ENCODE measurements around the gene ARF5. TPM values are rescaled to one million over a fixed set of nuclear protein-coding genes. Genes with fewer than 3 reads are reported as not detected.

The ARF5 gene
- total RNA-seq, 1 experiment from 2014 or later: 83.5 TPM

DNA sequence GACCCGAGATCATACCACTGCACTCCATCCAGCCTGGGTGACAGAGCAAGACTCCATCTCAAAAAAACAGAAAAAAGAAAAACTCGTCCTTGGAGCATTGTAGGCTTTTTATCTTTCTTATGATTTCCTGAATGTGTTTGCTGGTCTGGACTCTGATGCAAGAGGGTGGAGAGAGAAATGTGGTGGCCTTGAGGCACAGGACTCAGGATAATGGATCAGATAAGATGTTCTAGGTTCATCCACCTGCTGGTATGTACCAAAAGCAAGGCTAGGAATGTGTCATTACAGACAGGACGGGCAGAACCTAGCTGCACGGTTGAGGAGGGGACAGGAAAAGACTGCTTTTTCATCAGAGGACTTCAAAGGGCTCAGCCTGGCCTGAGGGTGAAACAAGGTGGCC lies 36.3 kb upstream of the ARF5 start:
- intact Hi-C loops (cut with micrococcal nuclease; ENCODE audit: unreplicated experiment): no loop called here
- no peak for DNase-seq (ENCODE audit: low spot score)
- Histone ChIP-seq H3K27me3 (replicated peaks; ENCODE audit: insufficient read depth, low read depth, low read length, poor library complexity) (no peaks in the 10 kb centered on the region), H3K4me1 (ENCODE audit: insufficient read depth, low read length, poor library complexity, severe bottlenecking) (no peaks in the 10 kb centered on the region), H3K36me3 (ENCODE audit: insufficient read depth, low read length, poor library complexity, severe bottlenecking) (no peaks in the 10 kb centered on the region), H3K4me3 (ENCODE audit: low read depth, low read length, poor library complexity, severe bottlenecking) (no peak overlapping the region), H3K9me3 (ENCODE audit: low read depth, low read length, poor library complexity, severe bottlenecking) (no peaks in the 10 kb centered on the region), H3K27ac (ENCODE audit: low read depth, low read length, poor library complexity, severe bottlenecking) (no peak overlapping the region)
- TF ChIP-seq EZH2 (IDR thresholded peaks at IDR 0.05; ENCODE audit: borderline replicate concordance, low read depth, low read length, poor library complexity, severe bottlenecking) (no peak), CTCF (conservative IDR thresholded peaks at IDR 0.05; ENCODE audit: low read depth, low read length) (no peak)
- BruUV-seq (replicated peaks): no TSS peak
- ChIA-PET POLR2A (ENCODE audit: low non-redundant PET) (no interaction called here), CTCF (no interaction called here)

DNA sequence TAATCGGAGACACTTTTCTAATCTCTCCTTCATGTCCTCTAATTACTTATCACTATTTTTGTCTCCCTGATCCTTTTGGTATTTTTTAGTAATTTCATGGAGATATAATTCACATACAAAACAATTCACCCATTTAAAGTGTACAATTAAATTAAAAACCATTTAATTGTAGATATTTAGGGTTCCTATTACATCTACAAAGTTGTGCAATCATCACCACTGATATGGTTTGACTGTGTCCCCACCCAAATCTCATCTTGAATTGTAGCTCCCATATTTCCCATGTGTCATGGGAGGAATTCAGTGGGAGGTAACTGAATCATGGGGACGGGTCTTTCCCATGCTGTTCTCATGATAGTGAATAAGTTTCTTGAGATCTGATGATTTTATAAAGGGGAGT lies 31.8 kb upstream of the ARF5 start:
- ChIA-PET CTCF (no interaction called here), POLR2A (ENCODE audit: low non-redundant PET) (no interaction called here)
- BruUV-seq (replicated peaks): no TSS peak
- TF ChIP-seq CTCF (conservative IDR thresholded peaks at IDR 0.05; ENCODE audit: low read depth, low read length) (no peak), EZH2 (IDR thresholded peaks at IDR 0.05; ENCODE audit: borderline replicate concordance, low read depth, low read length, poor library complexity, severe bottlenecking) (no peak)
- DNase-seq (ENCODE audit: low spot score): no peak
- Histone ChIP-seq H3K9me3 (ENCODE audit: low read depth, low read length, poor library complexity, severe bottlenecking) (no peaks in the 10 kb centered on the region), H3K27ac (ENCODE audit: low read depth, low read length, poor library complexity, severe bottlenecking) (no peak overlapping the region), H3K4me3 (ENCODE audit: low read depth, low read length, poor library complexity, severe bottlenecking) (no peak overlapping the region), H3K4me1 (ENCODE audit: insufficient read depth, low read length, poor library complexity, severe bottlenecking) (no peaks in the 10 kb centered on the region), H3K36me3 (ENCODE audit: insufficient read depth, low read length, poor library complexity, severe bottlenecking) (no peaks in the 10 kb centered on the region), H3K27me3 (replicated peaks; ENCODE audit: insufficient read depth, low read depth, low read length, poor library complexity) (no peaks in the 10 kb centered on the region)
- intact Hi-C loops (cut with micrococcal nuclease; ENCODE audit: unreplicated experiment): no loop called here

GRCh38 chr7:127557803-127558202 lies 30.4 kb upstream of the ARF5 start:
- no peak for DNase-seq (ENCODE audit: low spot score)
- Histone ChIP-seq H3K9me3 (ENCODE audit: low read depth, low read length, poor library complexity, severe bottlenecking) (no peaks in the 10 kb centered on the region), H3K4me3 (ENCODE audit: low read depth, low read length, poor library complexity, severe bottlenecking) (no peak overlapping the region), H3K27me3 (replicated peaks; ENCODE audit: insufficient read depth, low read depth, low read length, poor library complexity) (no peaks in the 10 kb centered on the region), H3K27ac (ENCODE audit: low read depth, low read length, poor library complexity, severe bottlenecking) (no peak overlapping the region), H3K4me1 (ENCODE audit: insufficient read depth, low read length, poor library complexity, severe bottlenecking) (no peaks in the 10 kb centered on the region), H3K36me3 (ENCODE audit: insufficient read depth, low read length, poor library complexity, severe bottlenecking) (no peaks in the 10 kb centered on the region)
- intact Hi-C loops (cut with micrococcal nuclease; ENCODE audit: unreplicated experiment): no loop called here
- TF ChIP-seq CTCF (conservative IDR thresholded peaks at IDR 0.05; ENCODE audit: low read depth, low read length): no peak
- TF ChIP-seq EZH2 (IDR thresholded peaks at IDR 0.05; ENCODE audit: borderline replicate concordance, low read depth, low read length, poor library complexity, severe bottlenecking): no peak
- ChIA-PET POLR2A (ENCODE audit: low non-redundant PET) (no interaction called here), CTCF (no interaction called here)
- BruUV-seq (replicated peaks): no TSS peak

Measured in A673 (cell line).